A673 (cell line): ENCODE results near the gene TSC2. TPM values are rescaled to one million over a fixed set of nuclear protein-coding genes. Genes with fewer than 3 reads are reported as not detected.

Source experiments
- BruUV-seq: library from RNA; stranded (reverse); fragments of 400-500 nt; replicated peaks from 2 replicates; lab custom pipeline; 2021; lab: Mats Ljungman, UMichigan
- CTCF ChIA-PET: fragments of 300-600 bp; sonication (Branson Sonifier 250); formaldehyde crosslinking; loops from one replicate; lab custom pipeline; 2022; ENCODE audit warnings: antibody characterized with exemption; lab: Charles Lee
- POLR2A ChIA-PET: fragments of 300-600 bp; sonication (Branson Sonifier 250); formaldehyde crosslinking; loops from one replicate; lab custom pipeline; 2022; ENCODE audit warnings: antibody characterized with exemption; ENCODE audit not compliant: low non-redundant PET; lab: Charles Lee
- DNase-seq: peaks from one replicate; pipeline ENCODE4 v3.0.0-alpha.2; 2015; ENCODE audit warnings: low spot score
- H3K27ac ChIP-seq: fragments of 200-600 bp; sonication (generic); 2 replicates; pipeline ENCODE4 v1.5.1; 2016; ENCODE audit warnings: mixed run types, low read depth, mild to moderate bottlenecking, mixed read lengths, antibody characterized with exemption, low read length; ENCODE audit not compliant: poor library complexity, severe bottlenecking
- H3K27me3 ChIP-seq: fragments of 200-600 bp; sonication (generic); replicated peaks from 2 replicates; pipeline ENCODE4 v1.6.1; 2017; ENCODE audit warnings: mixed run types, low read depth, mild to moderate bottlenecking, mixed read lengths, antibody characterized with exemption, low read length; ENCODE audit not compliant: insufficient read depth, poor library complexity
- H3K36me3 ChIP-seq: fragments of 200-600 bp; sonication (generic); 2 replicates; pipeline ENCODE4 v1.6.1; 2016; ENCODE audit warnings: mixed run types, mild to moderate bottlenecking, mixed read lengths, antibody characterized with exemption, low read length; ENCODE audit not compliant: insufficient read depth, poor library complexity, severe bottlenecking
- H3K4me1 ChIP-seq: fragments of 200-600 bp; sonication (generic); 2 replicates; pipeline ENCODE4 v1.6.1; 2017; ENCODE audit warnings: mixed run types, mild to moderate bottlenecking, mixed read lengths, antibody characterized with exemption, low read length; ENCODE audit not compliant: insufficient read depth, poor library complexity, severe bottlenecking
- H3K4me3 ChIP-seq: fragments of 200-600 bp; sonication (generic); 2 replicates; pipeline ENCODE4 v1.5.1; 2016; ENCODE audit warnings: low read depth, mixed run types, mild to moderate bottlenecking, mixed read lengths, low read length; ENCODE audit not compliant: poor library complexity, severe bottlenecking
- H3K9me3 ChIP-seq: fragments of 200-600 bp; sonication (generic); 2 replicates; pipeline ENCODE4 v1.6.1; 2016; ENCODE audit warnings: mixed run types, low read depth, mild to moderate bottlenecking, mixed read lengths, antibody characterized with exemption, low read length; ENCODE audit not compliant: poor library complexity, severe bottlenecking
- CTCF ChIP-seq: fragments of 300-800, 200-600 bp; sonication (generic); conservative IDR thresholded peaks from 2 replicates; pipeline ENCODE4 v1.5.1; 2017; ENCODE audit warnings: low read depth, mild to moderate bottlenecking, antibody characterized with exemption, low read length, moderate library complexity, mixed read lengths
- EZH2 ChIP-seq: fragments of 200-600 bp; sonication (generic); IDR thresholded peaks from 2 replicates; pipeline ENCODE4 v1.6.1; 2017; ENCODE audit warnings: borderline replicate concordance, low read depth, mild to moderate bottlenecking, mixed read lengths, antibody characterized with exemption, low read length; ENCODE audit not compliant: poor library complexity, severe bottlenecking
- intact Hi-C: fragments of 100-400 bp; cut with micrococcal nuclease; formaldehyde crosslinking; loops from one replicate; pipeline ENCODE4 v1.10.0; 2022; ENCODE audit not compliant: unreplicated experiment
- total RNA-seq: library from RNA; stranded (reverse); gene quantifications from 2 replicates; pipeline ENCODE4 v1.2.3, GENCODE V29; 2021

The TSC2 gene
- total RNA-seq, 1 experiment from 2014 or later: 125 TPM

- BruUV-seq: TSS peak; percentile 76
- H3K9me3 ChIP-seq: no peaks in the 10 kb centered on the region
- no peak for TF ChIP-seq EZH2
- TF ChIP-seq CTCF: no peak
- peaks cover 12% of the 10 kb centered on the region for H3K36me3 ChIP-seq
- H3K27me3 ChIP-seq: no peaks in the 10 kb centered on the region
- no peak for DNase-seq
- H3K27ac ChIP-seq: peak overlapping the region; percentile 67
- intact Hi-C loops: no loop called here
- H3K4me1 ChIP-seq: no peaks in the 10 kb centered on the region
- ChIA-PET POLR2A (no interaction called here), CTCF (interaction anchor here (0.9 kb wide), 1 partner anchor 44 kb away, joined by 4 read pairs; no protein-coding TSS in a partner anchor)
- peak overlapping the region; percentile 93 for H3K4me3 ChIP-seq
These were observed 345 bp downstream of the TSC2 start for GRCh38 chr16:2048116-2048543.

GRCh38 chr16:2053211-2053610 is 5.4 kb downstream of the TSC2 start:
- no peak for DNase-seq
- ChIA-PET CTCF (no interaction called here), POLR2A (no interaction called here)
- H3K27ac ChIP-seq: no peak overlapping the region
- TF ChIP-seq CTCF (no peak), EZH2 (no peak)
- H3K4me1 ChIP-seq: no peaks in the 10 kb centered on the region
- H3K36me3 ChIP-seq: peaks cover 12% of the 10 kb centered on the region
- no peaks in the 10 kb centered on the region for H3K9me3 ChIP-seq
- no peaks in the 10 kb centered on the region for H3K27me3 ChIP-seq
- H3K4me3 ChIP-seq: no peak overlapping the region
- intact Hi-C loops: no loop called here
- BruUV-seq: no TSS peak

- TF ChIP-seq CTCF (no peak), EZH2 (no peak)
- BruUV-seq: no TSS peak
- intact Hi-C loops: no loop called here
- no peaks in the 10 kb centered on the region for H3K9me3 ChIP-seq
- H3K27me3 ChIP-seq: no peaks in the 10 kb centered on the region
- no peak for DNase-seq
- peaks cover 12% of the 10 kb centered on the region for H3K36me3 ChIP-seq
- H3K27ac ChIP-seq: no peak overlapping the region
- CTCF ChIA-PET: no interaction called here
- no peak overlapping the region for H3K4me3 ChIP-seq
- POLR2A ChIA-PET: no interaction called here
- H3K4me1 ChIP-seq: no peaks in the 10 kb centered on the region
These were observed 6.1 kb downstream of the TSC2 start for GRCh38 chr16:2053897-2054296.
